Activated CD8-positive, alpha-beta T cell treated with anti-CD3 and anti-CD28 coated beads for 36 hours (primary cell): ENCODE results near the gene TTN. TPM values are rescaled to one million over a fixed set of nuclear protein-coding genes. Genes with fewer than 3 reads are reported as not detected.

Experiments used
- ATAC-seq: fragments of 200-7000 bp; cut with Tn5 transposase; one replicate; pipeline ENCODE4 v1.10.0; 2021; ENCODE audit warnings: mild to moderate bottlenecking, moderate library complexity
- CTCF ChIA-PET: fragments of 350-600 bp; sonication (Branson Sonifier 250); formaldehyde crosslinking; loops from one replicate; lab custom pipeline; 2021; ENCODE audit warnings: antibody characterized with exemption; lab: Charles Lee
- POLR2A ChIA-PET: fragments of 350-600 bp; sonication (Branson Sonifier 250); formaldehyde crosslinking; loops from one replicate; lab custom pipeline; 2021; ENCODE audit warnings: antibody characterized with exemption; lab: Charles Lee
- DNase-seq: peaks from one replicate; pipeline ENCODE4 v3.0.0-alpha.2; 2020
- H3K27ac Mint-ChIP-seq: one replicate; pipeline ENCODE4 v1.8.0; 2021; ENCODE audit warnings: mild to moderate bottlenecking, mixed read lengths
- H3K27me3 Mint-ChIP-seq: one replicate; pipeline ENCODE4 v1.8.0; 2021; ENCODE audit warnings: mixed read lengths
- H3K36me3 Mint-ChIP-seq: one replicate; pipeline ENCODE4 v1.8.0; 2021; ENCODE audit warnings: low read depth, mixed read lengths
- H3K4me1 Mint-ChIP-seq: one replicate; pipeline ENCODE4 v1.8.0; 2021; ENCODE audit warnings: low read depth, mixed read lengths
- H3K4me3 Mint-ChIP-seq: one replicate; pipeline ENCODE4 v1.8.0; 2021; ENCODE audit warnings: mild to moderate bottlenecking, moderate library complexity, mixed read lengths
- H3K9me3 Mint-ChIP-seq: one replicate; pipeline ENCODE4 v1.8.0; 2021; ENCODE audit warnings: mixed read lengths
- CTCF ChIP-seq: fragments of 200-600 bp; IDR thresholded peaks from one replicate; pipeline ENCODE4 v1.8.0; 2022; ENCODE audit warnings: antibody characterized with exemption, mild to moderate bottlenecking
- intact Hi-C: fragments of 100-400 bp; cut with micrococcal nuclease; formaldehyde crosslinking; loops from one replicate; pipeline ENCODE4 v1.10.0; 2022
- total RNA-seq, 2 experiments: library from RNA; stranded (reverse); gene quantifications; one replicate each; pipeline ENCODE4 v1.2.3, GENCODE V29; 2021

Gene TTN
- total RNA-seq, 2 experiments from 2014 or later = 2.8 to 4.3 TPM

GRCh38 chr2:178681081-178681480, 126.1 kb downstream of the TTN start:
- no peak for DNase-seq
- peaks cover 2% of the 10 kb centered on the region for H3K4me1 Mint-ChIP-seq
- no peak for ATAC-seq
- no peak for TF ChIP-seq CTCF
- no peaks in the 10 kb centered on the region for H3K9me3 Mint-ChIP-seq
- peaks cover 12% of the 10 kb centered on the region for H3K36me3 Mint-ChIP-seq
- intact Hi-C loops = no loop called here
- ChIA-PET POLR2A (no interaction called here), CTCF (interaction anchor here (3.0 kb wide), 1 partner anchor 19 kb away, joined by 10 read pairs; no protein-coding TSS in a partner anchor)
- no peak overlapping the region for H3K4me3 Mint-ChIP-seq
- no peaks in the 10 kb centered on the region for H3K27me3 Mint-ChIP-seq
- no peak overlapping the region for H3K27ac Mint-ChIP-seq

- DNase-seq (no peak), ATAC-seq (no peak)
- peaks cover 11% of the 10 kb centered on the region for H3K36me3 Mint-ChIP-seq
- no peaks in the 10 kb centered on the region for H3K9me3 Mint-ChIP-seq
- H3K27ac Mint-ChIP-seq = no peak overlapping the region
- intact Hi-C loops = no loop called here
- no peaks in the 10 kb centered on the region for H3K27me3 Mint-ChIP-seq
- POLR2A ChIA-PET = interaction anchor here (0.8 kb wide), 1 partner anchor 35 kb away, joined by 3 read pairs; no protein-coding TSS in a partner anchor
- H3K4me3 Mint-ChIP-seq = no peak overlapping the region
- H3K4me1 Mint-ChIP-seq = peaks cover 2% of the 10 kb centered on the region
- CTCF ChIA-PET = interaction anchor here (0.8 kb wide), 1 partner anchor 28 kb away, joined by 3 read pairs; no protein-coding TSS in a partner anchor
- no peak for TF ChIP-seq CTCF
Observed at GRCh38 chr2:178679891-178680290, 127.3 kb downstream of the TTN start.

- TF ChIP-seq CTCF = no peak
- Mint-ChIP-seq H3K36me3 (peaks cover 11% of the 10 kb centered on the region), H3K27me3 (no peaks in the 10 kb centered on the region), H3K4me1 (peaks cover 2% of the 10 kb centered on the region), H3K9me3 (no peaks in the 10 kb centered on the region), H3K27ac (no peak overlapping the region), H3K4me3 (no peak overlapping the region)
- ATAC-seq (no peak), DNase-seq (no peak)
- CTCF ChIA-PET = interaction anchor here (1.1 to 1.7 kb wide), 2 partner anchors 13 to 23 kb away, joined by 3 to 9 read pairs; no protein-coding TSS in a partner anchor
- intact Hi-C loops = no loop called here
- POLR2A ChIA-PET = no interaction called here
Observed at GRCh38 chr2:178677599-178677998, 129.6 kb downstream of the TTN start.

GRCh38 chr2:178676046-178676445, 131.2 kb downstream of the TTN start:
- CTCF ChIA-PET = no interaction called here
- intact Hi-C loops = no loop called here
- H3K4me1 Mint-ChIP-seq = peaks cover 2% of the 10 kb centered on the region
- ATAC-seq = no peak
- TF ChIP-seq CTCF = no peak
- no peaks in the 10 kb centered on the region for H3K9me3 Mint-ChIP-seq
- H3K27ac Mint-ChIP-seq = no peak overlapping the region
- no peaks in the 10 kb centered on the region for H3K27me3 Mint-ChIP-seq
- POLR2A ChIA-PET = no interaction called here
- H3K4me3 Mint-ChIP-seq = no peak overlapping the region
- no peak for DNase-seq
- peaks cover 11% of the 10 kb centered on the region for H3K36me3 Mint-ChIP-seq

- Mint-ChIP-seq H3K9me3 (no peaks in the 10 kb centered on the region), H3K27me3 (no peaks in the 10 kb centered on the region), H3K36me3 (peaks cover 9% of the 10 kb centered on the region), H3K4me1 (peaks cover 2% of the 10 kb centered on the region), H3K4me3 (no peak overlapping the region), H3K27ac (no peak overlapping the region)
- POLR2A ChIA-PET = no interaction called here
- DNase-seq (no peak), ATAC-seq (no peak)
- CTCF ChIA-PET = no interaction called here
- intact Hi-C loops = no loop called here
- no peak for TF ChIP-seq CTCF
Observed at GRCh38 chr2:178674122-178674521, 133.1 kb downstream of the TTN start.
